GM12875 (cell line): ENCODE measurements around the gene CPT1A.

Experiments used
- H3K4me3 ChIP-seq: one replicate; pipeline ENCODE4 v1.5.1; 2011; ENCODE audit warnings: low read depth, low read length, control low read depth
- CTCF ChIP-seq: IDR thresholded peaks from 2 replicates; pipeline ENCODE4 v1.5.1; 2011; ENCODE audit warnings: low read depth, mild to moderate bottlenecking, control low read depth, inconsistent platforms, low read length, moderate library complexity, borderline replicate concordance; ENCODE audit not compliant: insufficient read depth

The CPT1A gene

GRCh38 chr11:68710409-68710808 is 131.3 kb downstream of the CPT1A start:
- no peak overlapping the region for H3K4me3 ChIP-seq
- no peak for TF ChIP-seq CTCF

- no peak overlapping the region for H3K4me3 ChIP-seq
- TF ChIP-seq CTCF, result no peak
Measured at GRCh38 chr11:68709062-68709461, 132.7 kb downstream of the CPT1A start.

- TF ChIP-seq CTCF, result no peak
- H3K4me3 ChIP-seq, result no peak overlapping the region
Measured at GRCh38 chr11:68707527-68707926, 134.2 kb downstream of the CPT1A start.

- TF ChIP-seq CTCF, result no peak
- H3K4me3 ChIP-seq, result no peak overlapping the region
Measured at GRCh38 chr11:68704887-68705286, 136.8 kb downstream of the CPT1A start.
